GM18858 (cell line): ENCODE data around the gene ADM.

Source experiments
- ATAC-seq: cut with Tn5 transposase; IDR thresholded peaks from one replicate; pipeline ENCODE4 v1.9.1; 2021; ENCODE audit not compliant: unreplicated experiment

ADM gene

DNA sequence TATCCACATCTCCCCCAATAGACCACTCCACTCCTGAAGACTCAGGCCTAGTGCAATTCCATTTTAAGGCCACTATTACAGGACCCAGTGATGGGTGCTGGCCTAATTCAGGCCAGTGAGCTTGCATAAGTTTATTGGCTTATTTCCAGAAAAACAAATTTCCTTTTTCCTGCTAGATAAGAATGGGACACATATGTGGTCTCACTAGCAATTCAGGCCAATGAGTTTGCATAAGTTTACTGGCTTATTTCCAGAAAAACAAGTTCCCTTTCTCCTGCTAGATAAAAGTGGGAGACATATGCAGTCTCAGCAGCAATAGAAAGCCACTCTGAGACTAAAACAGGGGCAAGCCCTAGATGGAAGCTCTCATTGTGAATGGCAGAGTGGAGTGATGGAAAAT, 22.4 kb downstream of the ADM start:
- no peak for ATAC-seq

- ATAC-seq: no peak
Measured at GRCh38 chr11:10328314-10329098, 23.6 kb downstream of the ADM start.

DNA sequence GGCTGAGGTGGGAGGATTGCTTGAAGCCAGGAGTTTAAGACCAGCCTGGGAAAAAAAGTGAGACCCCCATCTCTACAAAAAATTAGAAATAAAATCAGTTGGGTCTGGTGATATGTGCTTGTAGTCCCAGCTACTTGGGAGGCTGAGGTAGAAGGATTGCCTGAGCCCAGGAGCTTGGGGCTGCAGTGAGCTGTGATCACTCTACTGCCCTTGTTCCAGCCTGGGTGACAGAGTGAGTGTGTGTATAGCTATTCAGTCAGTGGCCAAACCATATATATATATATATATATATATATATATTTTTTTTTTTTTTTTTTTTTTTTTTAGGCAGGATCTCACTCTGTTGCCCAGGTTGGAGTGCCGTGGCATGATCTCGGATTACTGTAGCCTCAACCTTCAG, 24.5 kb downstream of the ADM start:
- ATAC-seq: no peak

GRCh38 chr11:10329935-10330334, 25.1 kb downstream of the ADM start:
- no peak for ATAC-seq

DNA sequence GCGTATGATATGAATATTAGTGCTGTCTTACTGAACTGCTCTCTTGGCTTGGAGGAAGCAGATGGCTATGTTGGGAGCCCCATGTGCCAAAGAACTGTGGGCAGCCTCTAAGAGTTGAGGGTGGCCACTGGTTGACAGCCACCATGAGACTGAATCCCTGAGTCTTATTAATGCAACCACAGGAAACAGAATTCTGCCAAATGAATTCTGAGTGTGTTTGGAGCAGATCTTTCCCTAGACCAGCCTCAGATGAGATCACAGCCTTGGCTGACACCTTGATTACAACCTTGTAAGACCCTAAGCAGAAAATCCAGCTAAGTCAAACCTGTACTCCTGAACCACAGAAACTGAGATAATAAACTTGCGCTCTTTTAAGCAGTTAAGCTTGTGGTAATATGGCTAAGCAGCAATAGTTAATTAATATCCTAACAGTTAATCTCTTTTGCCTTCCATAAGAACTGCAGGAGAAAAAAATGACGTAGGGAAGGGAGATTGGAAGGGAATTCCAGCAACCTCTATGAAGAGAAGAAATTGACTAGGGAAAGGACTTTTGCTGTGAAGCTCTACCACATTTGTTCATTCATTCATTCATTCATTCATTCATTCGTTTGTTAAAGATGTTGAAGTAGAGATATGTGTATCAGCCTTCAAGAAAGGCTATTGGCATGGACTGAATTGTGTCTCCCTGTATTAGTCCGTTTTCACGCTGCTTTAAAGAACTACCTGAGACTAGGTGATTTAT, 26.8 kb downstream of the ADM start:
- ATAC-seq: no peak

GRCh38 chr11:10333490-10333889, 28.6 kb downstream of the ADM start:
- no peak for ATAC-seq

DNA sequence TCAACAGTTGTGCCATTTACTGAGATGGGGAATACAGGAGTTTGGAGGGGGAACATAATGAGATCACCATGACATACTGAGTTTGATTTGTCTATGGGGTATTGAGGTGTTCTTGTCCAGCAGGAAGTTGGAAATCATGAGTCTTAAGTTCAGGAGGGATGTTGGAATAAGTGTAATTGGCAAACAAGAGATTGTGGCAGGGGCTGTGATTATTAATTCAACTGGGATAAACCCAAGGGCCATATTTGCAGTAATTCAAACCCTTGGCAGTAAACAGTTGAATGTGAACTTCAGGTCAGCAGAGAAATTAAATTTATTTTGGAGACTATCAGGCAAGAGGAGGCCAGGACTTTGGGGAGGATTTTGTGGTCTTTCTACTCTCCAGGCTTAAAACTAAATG, 33.4 kb downstream of the ADM start:
- ATAC-seq: no peak

DNA sequence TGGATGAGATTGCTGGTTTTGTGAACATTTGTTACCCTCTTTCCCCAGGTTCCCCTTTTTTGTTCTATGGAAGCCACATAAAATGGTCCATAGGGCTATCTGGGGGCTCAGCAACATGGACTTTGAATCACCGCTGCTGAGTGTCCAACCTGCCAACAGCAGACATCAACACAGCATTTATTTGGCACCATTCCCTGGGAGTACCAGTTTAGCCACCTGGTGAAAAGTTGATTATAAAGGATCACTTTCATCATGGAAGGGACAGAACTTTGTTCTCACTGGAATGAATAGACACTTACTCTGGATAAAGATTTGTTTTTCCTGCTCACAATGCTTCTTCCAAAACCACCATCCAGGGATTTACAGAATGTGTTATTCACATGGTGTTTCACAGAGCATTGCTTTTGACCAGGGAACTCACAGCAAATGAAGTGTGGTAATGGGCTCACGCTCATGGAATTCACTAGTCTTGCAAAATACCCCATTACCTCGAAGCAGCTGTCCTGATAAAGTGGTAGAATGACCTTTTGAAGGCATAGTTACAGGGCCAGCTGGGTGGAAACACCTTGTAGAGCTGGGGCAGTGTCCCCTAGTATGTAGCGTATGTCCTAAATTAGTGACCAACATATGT, 43.9 kb downstream of the ADM start:
- no peak for ATAC-seq

DNA sequence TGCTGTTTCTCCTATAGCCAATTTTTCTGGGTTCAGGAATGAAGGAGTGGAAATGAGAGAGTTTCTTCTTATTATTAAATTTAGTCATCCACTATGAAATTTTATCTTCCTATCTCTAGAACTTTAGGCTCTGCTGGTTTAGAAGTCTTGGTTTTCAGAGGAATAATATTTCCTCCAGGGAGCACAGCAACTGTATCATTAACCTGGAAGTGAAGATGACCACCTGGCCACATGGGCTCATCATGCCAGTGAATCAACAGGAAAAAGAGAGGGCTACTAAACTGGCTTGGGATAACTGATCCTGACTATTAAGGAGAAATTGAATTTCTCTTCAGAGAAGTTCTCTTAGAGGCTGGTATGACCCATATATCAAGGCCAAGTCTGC, 44.4 kb downstream of the ADM start:
- no peak for ATAC-seq

- ATAC-seq: no peak
Measured at GRCh38 chr11:10349806-10350205, 44.9 kb downstream of the ADM start.

GRCh38 chr11:10350334-10350733, 45.5 kb downstream of the ADM start:
- ATAC-seq: no peak

DNA sequence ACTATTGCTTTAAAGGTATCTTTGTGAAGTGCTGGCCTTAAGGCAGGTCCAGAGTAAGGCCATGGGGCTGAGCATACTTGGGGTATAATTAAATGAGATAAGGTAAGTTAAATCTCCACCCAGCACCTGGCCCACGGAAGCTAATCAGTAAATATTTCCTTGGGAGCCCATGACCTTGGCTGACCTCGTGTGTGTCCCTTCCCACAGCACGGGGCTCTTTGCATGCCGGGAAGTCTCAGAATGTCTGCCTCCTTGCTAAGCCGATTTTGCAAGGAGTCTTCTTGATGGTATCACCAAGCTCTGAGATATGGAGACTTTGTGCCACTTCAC, 46.5 kb downstream of the ADM start:
- no peak for ATAC-seq

DNA sequence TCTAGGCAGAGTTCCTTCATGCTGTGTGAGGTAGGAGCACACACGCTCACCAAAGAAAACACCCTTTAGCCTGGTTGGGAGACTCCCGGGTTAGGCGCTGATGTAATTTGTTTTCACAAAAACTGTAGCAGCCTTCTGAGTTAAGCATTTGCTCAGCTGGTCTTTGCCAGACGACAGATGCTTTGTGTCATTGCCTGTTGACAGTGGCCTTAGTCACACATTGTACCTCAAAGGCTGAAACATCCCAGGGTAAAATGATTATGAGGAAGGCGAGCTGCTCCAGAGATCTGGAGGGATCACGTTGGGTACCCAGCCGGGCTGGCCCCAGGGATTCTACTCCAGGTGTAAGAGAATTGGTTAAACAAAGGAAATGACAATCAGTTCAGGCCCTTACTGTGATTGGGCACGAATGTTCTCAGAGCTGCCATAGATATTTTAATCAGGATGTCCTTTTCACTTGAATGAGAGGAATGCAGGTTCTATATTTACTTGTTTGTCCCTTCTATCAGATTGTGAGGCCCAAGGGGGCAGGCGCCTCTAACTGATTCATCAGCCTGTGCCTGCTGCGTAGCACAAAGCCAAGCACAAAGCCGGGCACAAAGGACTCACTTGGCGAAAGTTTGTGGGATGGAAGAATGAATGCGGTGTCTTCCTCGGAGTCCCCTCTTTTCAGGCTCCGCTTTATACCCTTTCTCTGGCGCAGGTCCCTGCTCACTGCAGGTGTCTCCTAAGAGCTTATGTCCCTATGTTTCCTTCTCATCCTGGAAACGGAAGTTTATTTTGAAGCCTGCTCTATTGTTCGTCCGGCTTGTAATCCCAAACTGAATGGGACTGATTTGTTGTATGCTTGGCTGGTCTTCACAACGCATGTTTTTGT, 47.1 kb downstream of the ADM start:
- no peak for ATAC-seq

DNA sequence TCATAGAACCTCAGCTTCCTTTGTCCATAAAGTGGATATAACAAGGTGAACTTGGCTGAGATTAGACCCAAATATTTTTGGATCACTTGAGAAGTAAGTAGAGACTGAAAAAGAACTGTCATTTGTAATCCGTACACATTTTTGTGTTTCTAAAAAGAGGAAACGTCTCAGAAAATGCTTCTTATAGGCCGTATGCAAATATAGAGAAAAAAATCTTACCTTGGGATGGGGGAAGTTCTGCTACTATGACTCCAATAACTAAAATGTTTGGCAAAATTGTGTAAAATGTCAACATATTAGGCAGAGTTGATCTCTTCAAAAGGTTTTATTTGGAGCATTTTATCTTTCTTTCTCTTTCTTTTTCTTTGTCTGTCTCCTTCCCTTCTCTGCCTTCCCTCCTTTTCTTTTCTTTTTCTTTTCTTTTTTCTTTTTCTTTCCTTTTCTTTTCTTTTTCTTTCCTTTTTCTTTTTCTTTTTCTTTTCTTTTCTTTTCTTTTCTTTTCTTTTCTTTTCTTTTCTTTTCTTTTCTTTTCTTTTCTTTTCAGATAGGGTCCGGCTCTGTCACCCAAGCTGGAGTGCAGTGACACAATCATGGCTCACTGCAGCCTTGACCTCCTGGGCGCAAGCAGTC, 48.2 kb downstream of the ADM start:
- ATAC-seq: no peak

GRCh38 chr11:10354389-10354788, 49.5 kb downstream of the ADM start:
- ATAC-seq: no peak

DNA sequence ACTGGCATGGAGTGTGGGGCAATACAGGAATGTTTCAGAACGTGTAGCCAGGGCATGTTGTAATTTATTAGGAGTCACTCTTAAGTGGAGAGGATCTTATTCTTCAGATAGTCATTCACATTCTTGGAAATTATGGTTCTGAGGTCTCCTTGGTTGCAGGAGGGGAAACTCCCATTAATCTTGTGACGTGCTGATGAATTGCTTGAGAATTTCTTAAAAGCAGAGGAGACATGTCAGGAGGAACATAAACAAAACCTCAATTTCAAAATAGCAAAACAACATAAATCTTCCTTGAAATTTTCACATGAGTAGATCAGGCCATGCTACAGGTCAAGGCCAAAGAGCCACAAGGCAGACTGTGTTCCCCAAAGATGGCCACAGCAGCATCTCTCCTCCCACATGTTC, 50.4 kb downstream of the ADM start:
- ATAC-seq: no peak

GRCh38 chr11:10356161-10356560, 51.3 kb downstream of the ADM start:
- ATAC-seq: no peak
